ENCODE results near the gene DCK.

DNA sequence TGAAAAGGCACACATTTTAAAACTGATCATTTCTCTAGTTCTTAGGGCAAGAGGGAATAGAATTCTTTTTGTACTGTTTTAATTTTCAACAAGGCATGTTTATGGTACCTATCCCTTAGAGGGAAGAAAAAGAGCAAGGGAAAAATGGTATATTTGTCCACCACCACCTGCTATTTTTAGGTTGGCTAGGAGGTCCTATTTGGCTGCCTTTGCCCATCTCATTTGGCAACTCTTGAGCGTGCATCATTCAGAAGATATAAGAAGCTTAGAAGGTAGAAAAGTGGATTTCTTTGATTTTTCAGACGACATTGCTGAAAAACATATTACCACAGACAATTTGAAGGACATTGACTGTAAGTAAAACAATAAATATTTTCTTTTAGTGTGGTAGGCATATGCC, 69.0 kb downstream of the DCK start:
- TF ChIP-seq EZH2 (IDR thresholded peaks at IDR 0.05; ENCODE audit: insufficient read depth, poor library complexity, severe bottlenecking): no peak
- TF ChIP-seq EZH2phosphoT487 (IDR thresholded peaks at IDR 0.05; ENCODE audit: insufficient read depth, low read depth): no peak
